HEK293 (cell line): ENCODE measurements around the gene PRDM13.
"Not testable (repeated sequence)": the region's sequence is repeated elsewhere in the genome, so short reads cannot be mapped to it uniquely, and the experiment has no call there.

Experiments
- CTCF ChIP-seq: fragments of 450-650 bp; formaldehyde crosslinking; IDR thresholded peaks from 2 replicates; pipeline ENCODE4 v1.5.1; 2016; ENCODE audit warnings: missing biosample characterization, missing genetic modification characterization
- PATZ1 ChIP-seq: fragments of 450-650 bp; formaldehyde crosslinking; IDR thresholded peaks from 2 replicates; pipeline ENCODE4 v1.5.1; 2016; ENCODE audit warnings: missing biosample characterization, missing genetic modification characterization
- REST ChIP-seq: fragments of 450-650 bp; formaldehyde crosslinking; IDR thresholded peaks from 2 replicates; pipeline ENCODE4 v1.5.1; 2016; ENCODE audit warnings: missing biosample characterization, missing genetic modification characterization
- TSHZ1 ChIP-seq: fragments of 450-650 bp; formaldehyde crosslinking; IDR thresholded peaks from 2 replicates; pipeline ENCODE4 v1.5.1; 2016; ENCODE audit warnings: missing biosample characterization, missing genetic modification characterization, borderline replicate concordance
- ZBTB17 ChIP-seq: fragments of 450-650 bp; formaldehyde crosslinking; IDR thresholded peaks from 2 replicates; pipeline ENCODE4 v1.5.1; 2016; ENCODE audit warnings: missing biosample characterization, missing genetic modification characterization
- ZNF140 ChIP-seq: fragments of 450-650 bp; formaldehyde crosslinking; IDR thresholded peaks from 2 replicates; pipeline ENCODE4 v1.5.1; 2016; ENCODE audit warnings: missing biosample characterization, missing genetic modification characterization
- ZNF2 ChIP-seq: fragments of 450-650 bp; formaldehyde crosslinking; IDR thresholded peaks from 2 replicates; pipeline ENCODE4 v1.5.1; 2016; ENCODE audit warnings: missing biosample characterization, missing genetic modification characterization
- ZNF292 ChIP-seq: fragments of 450-650 bp; formaldehyde crosslinking; IDR thresholded peaks from 2 replicates; pipeline ENCODE4 v1.5.1; 2016; ENCODE audit warnings: low read depth, missing biosample characterization, missing genetic modification characterization, borderline replicate concordance

GRCh38 chr6:99594696-99595095 lies 11.9 kb upstream of the PRDM13 start:
- not testable (repeated sequence) for TF ChIP-seq CTCF (tag by site-specific recombination); ZBTB17 (tag by site-specific recombination); ZNF2 (tag by site-specific recombination); ZNF140 (tag by site-specific recombination); TSHZ1; ZNF292 (tag by site-specific recombination); PATZ1 (tag by site-specific recombination); REST (tag by site-specific recombination)
